Lung (tissue), 12 donors: Measurements from ENCODE around the gene CDK15. TPM values are rescaled to one million over a fixed set of nuclear protein-coding genes. Genes with fewer than 3 reads are reported as not detected.

ENCODE experiments used
- ATAC-seq: fragments of 200-7000 bp; cut with Tn5 transposase; one replicate; pipeline ENCODE4 v1.9.1; 2020; ENCODE audit warnings: moderate number of reproducible peaks; ENCODE audit not compliant: insufficient read depth, low FRiP score
- DNase-seq, 3 donors: peaks; one replicate each; pipeline ENCODE4 v3.0.0-alpha.2; 2013 to 2017
- H3K27ac ChIP-seq, 2 donors: one replicate each; pipeline ENCODE4 v1.5.1; 2013; ENCODE audit warnings: mild to moderate bottlenecking in 2 of 2, moderate library complexity in 2 of 2, control low read depth in 1 of 2, inconsistent platforms in 1 of 2, low read depth in 1 of 2, low read length in 1 of 2
- H3K27me3 ChIP-seq, 3 donors: one replicate each; pipeline ENCODE4 v1.5.1; 2013; ENCODE audit warnings: low read length in 2 of 3; ENCODE audit not compliant: control insufficient read depth in 3 of 3, insufficient read depth in 3 of 3
- H3K36me3 ChIP-seq, 4 donors: one replicate each; pipeline ENCODE4 v1.5.1; 2013; ENCODE audit warnings: low read length in 4 of 4, mild to moderate bottlenecking in 1 of 4, moderate library complexity in 1 of 4; ENCODE audit not compliant: control insufficient read depth in 4 of 4, insufficient read depth in 4 of 4
- H3K4me1 ChIP-seq, 5 donors: one replicate each; pipeline ENCODE4 v1.5.1; 2013; ENCODE audit warnings: low read length in 5 of 5, mild to moderate bottlenecking in 2 of 5, moderate library complexity in 1 of 5; ENCODE audit not compliant: control insufficient read depth in 5 of 5, insufficient read depth in 5 of 5
- H3K4me3 ChIP-seq: one replicate; pipeline ENCODE4 v1.5.1; 2013; ENCODE audit warnings: mild to moderate bottlenecking, control low read depth, moderate library complexity
- H3K9ac ChIP-seq, 2 donors: one replicate each; pipeline ENCODE4 v1.5.1; 2013; ENCODE audit warnings: low read length in 2 of 2, control low read depth in 1 of 2; ENCODE audit not compliant: insufficient read depth in 1 of 2
- H3K9me3 ChIP-seq, 4 donors: one replicate each; pipeline ENCODE4 v1.5.1; 2013; ENCODE audit warnings: low read length in 3 of 4, mild to moderate bottlenecking in 1 of 4, moderate library complexity in 1 of 4; ENCODE audit not compliant: control insufficient read depth in 4 of 4, insufficient read depth in 3 of 4
- WGBS, 2 donors: extraction: QIAGEN DNeasy Blood & Tissue Kit; methylation state at CpG; one replicate each; pipeline ENCODE4 v1.1.7; 2013; 5-methylcytosine and 5-hydroxymethylcytosine counted together
- polyA plus RNA-seq, 2 donors: library from polyadenylated mRNA; stranded (reverse); fragments of 200-250 nt; gene quantifications; one replicate each; pipeline ENCODE4 v1.2.1, GENCODE V29; 2013
- total RNA-seq, 2 donors: library from RNA; depleted of rRNA in 1 of 2; stranded (reverse); fragments of >200 nt in 1 of 2; gene quantifications; one replicate each; pipeline ENCODE4 v1.2.1, GENCODE V29; 2014 to 2021
- TF ChIP-seq, protein P1 (sequence below): IDR thresholded peaks from 2 replicates; pipeline ENCODE4 v1.5.1; 2012; ENCODE audit warnings: mild to moderate bottlenecking; ENCODE audit errors: control extremely low read depth, extremely low read depth
- donor health status: control.
- donor health status: control.
- donor health status: Bipolar disorder and iron deficiency.
- donor health status: healthy.
- donor health status: DM: yes; HTN: yes; CAD: no.

The CDK15 gene
- total and polyA plus RNA-seq, 4 donors = 0.07 to 2.3 (median 0.12) TPM

DNA sequence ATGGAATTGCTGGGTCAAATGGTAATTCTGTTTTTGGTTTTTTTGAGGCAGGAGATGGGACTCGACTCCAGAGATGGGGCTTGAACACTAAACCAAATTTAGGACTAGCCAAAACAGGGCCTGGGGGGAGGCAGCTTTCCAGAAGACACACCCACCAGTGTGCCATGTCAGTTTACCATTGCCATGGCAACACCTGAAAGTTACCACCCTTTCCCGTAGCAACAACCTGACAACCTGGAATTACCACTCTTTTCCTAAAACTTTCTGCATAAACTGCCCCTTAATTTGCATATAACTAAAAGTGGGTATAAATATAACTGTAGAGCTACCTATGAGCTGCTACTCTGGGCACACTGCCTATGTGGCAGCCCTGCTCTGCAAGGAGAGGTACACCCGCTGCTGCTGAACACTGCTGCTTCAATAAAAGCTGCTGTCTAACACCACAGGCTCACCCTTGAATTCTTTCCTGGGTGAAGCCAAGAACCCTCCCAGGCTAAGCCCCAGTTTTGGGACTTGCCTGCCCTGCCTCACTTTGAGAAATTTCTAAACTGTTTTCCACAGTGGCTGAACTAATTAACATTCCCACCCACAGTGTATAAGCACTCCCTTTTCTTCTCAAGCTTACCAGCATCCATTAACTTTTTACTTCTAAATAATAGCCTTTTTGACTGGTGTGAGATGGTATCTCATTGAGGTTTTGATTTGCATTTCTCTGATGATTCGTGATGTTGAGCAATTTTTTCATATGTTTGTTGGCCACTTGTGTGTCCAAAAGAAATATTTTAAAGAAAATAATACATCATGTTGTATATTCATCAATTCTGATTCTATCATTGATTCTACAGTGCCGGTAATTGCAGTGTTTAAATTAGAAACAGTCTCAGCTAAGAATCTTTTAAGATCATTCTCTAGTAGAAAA is 10.6 kb downstream of the CDK15 start:
- H3K9me3 ChIP-seq = no peaks in the 10 kb centered on the region
- 89 to 95% methylated on average over 5 of the region's 5 CpGs for WGBS, 2 donors
- H3K27me3 ChIP-seq = no peaks in the 10 kb centered on the region
- ATAC-seq (no peak), DNase-seq (no peak)
- no peak overlapping the region for H3K27ac ChIP-seq
- H3K36me3 ChIP-seq = no peaks in the 10 kb centered on the region
- no peaks in the 10 kb centered on the region for H3K4me1 ChIP-seq
- no peak overlapping the region for H3K9ac ChIP-seq
- TF ChIP-seq, protein P1, sequence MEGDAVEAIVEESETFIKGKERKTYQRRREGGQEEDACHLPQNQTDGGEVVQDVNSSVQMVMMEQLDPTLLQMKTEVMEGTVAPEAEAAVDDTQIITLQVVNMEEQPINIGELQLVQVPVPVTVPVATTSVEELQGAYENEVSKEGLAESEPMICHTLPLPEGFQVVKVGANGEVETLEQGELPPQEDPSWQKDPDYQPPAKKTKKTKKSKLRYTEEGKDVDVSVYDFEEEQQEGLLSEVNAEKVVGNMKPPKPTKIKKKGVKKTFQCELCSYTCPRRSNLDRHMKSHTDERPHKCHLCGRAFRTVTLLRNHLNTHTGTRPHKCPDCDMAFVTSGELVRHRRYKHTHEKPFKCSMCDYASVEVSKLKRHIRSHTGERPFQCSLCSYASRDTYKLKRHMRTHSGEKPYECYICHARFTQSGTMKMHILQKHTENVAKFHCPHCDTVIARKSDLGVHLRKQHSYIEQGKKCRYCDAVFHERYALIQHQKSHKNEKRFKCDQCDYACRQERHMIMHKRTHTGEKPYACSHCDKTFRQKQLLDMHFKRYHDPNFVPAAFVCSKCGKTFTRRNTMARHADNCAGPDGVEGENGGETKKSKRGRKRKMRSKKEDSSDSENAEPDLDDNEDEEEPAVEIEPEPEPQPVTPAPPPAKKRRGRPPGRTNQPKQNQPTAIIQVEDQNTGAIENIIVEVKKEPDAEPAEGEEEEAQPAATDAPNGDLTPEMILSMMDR = no peak
- no peak overlapping the region for H3K4me3 ChIP-seq

DNA sequence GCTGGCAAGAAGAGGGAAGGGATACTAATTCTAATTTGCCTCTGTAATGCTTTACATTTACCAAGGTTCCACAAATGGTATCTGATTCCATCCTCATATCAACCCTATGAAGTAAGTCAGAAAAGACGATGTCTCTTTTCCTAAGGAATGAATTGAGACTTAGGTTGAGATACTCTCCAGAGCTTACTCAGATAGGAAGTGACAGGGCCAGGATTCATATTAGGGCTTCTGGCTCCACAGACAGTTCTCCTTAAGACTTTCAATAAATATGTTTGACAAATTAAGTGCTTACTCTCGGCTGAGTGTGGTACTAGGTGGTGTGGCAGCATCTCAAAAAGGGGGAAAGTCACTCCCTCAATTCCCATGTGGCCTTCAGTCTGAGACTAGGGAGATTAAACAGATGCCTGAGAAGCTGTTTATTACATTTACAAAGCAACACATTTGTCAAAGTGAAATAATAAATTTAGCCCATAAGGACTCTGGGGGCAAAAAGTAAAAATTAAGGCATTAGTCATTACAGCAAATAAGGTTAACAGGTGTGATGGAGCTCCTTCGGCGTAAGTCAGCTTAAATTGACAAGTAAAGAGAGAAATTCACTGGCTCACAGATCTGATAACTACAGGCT is 14.2 kb downstream of the CDK15 start:
- no peaks in the 10 kb centered on the region for H3K9me3 ChIP-seq
- H3K9ac ChIP-seq = no peak overlapping the region
- no peaks in the 10 kb centered on the region for H3K27me3 ChIP-seq
- TF ChIP-seq, protein P1 = no peak
- no peak overlapping the region for H3K27ac ChIP-seq
- H3K4me3 ChIP-seq = no peak overlapping the region
- H3K36me3 ChIP-seq = no peaks in the 10 kb centered on the region
- WGBS, 2 donors = 85 to 90% methylated on average over 4 of the region's 4 CpGs
- DNase-seq (no peak), ATAC-seq (no peak)
- H3K4me1 ChIP-seq = no peaks in the 10 kb centered on the region

DNA sequence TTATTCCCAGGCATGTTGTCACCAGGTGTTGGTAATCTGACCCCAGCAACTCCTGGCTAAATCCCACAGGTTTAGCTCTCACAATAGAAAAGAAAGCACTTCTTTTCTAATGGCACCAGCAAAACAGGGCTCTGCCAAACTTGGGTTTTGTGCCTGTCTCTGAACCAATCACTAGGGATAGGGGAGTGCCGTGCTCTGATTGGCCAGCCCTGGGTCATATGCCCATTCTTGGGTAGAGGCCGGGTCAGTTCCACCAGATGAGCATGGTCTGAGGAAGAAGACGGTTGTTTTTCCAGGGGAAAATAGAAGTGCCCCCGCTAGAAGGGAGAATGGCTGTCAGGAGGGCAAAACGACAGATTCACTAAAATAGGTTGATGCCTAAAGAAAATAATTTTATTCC is 14.7 kb downstream of the CDK15 start:
- Histone ChIP-seq H3K9ac (no peak overlapping the region), H3K9me3 (no peaks in the 10 kb centered on the region), H3K27me3 (no peaks in the 10 kb centered on the region), H3K27ac (no peak overlapping the region), H3K4me3 (no peak overlapping the region), H3K36me3 (no peaks in the 10 kb centered on the region), H3K4me1 (no peaks in the 10 kb centered on the region)
- TF ChIP-seq, protein P1 = no peak
- 94 to 96% methylated on average over 5 of the region's 5 CpGs for WGBS, 2 donors
- no peak for DNase-seq
- ATAC-seq = no peak
